Stimulated activated CD4-positive, alpha-beta T cell treated with anti-CD3 and anti-CD28 coated beads, TNF-alpha, amount 100 ng/mL, for 1 hour (primary cell): ENCODE results near the gene MRPL39.

Experiments
- DNase-seq, 3 donors: peaks; one replicate each; pipeline ENCODE4 v3.0.0-alpha.2; 2020; ENCODE audit warnings: low read depth in 3 of 3, low spot score in 1 of 3

MRPL39 gene

GRCh38 chr21:25541042-25541441 is 66.2 kb downstream of the MRPL39 start:
- DNase-seq, result no peak

GRCh38 chr21:25539606-25540005 is 67.7 kb downstream of the MRPL39 start:
- no peak for DNase-seq

DNA sequence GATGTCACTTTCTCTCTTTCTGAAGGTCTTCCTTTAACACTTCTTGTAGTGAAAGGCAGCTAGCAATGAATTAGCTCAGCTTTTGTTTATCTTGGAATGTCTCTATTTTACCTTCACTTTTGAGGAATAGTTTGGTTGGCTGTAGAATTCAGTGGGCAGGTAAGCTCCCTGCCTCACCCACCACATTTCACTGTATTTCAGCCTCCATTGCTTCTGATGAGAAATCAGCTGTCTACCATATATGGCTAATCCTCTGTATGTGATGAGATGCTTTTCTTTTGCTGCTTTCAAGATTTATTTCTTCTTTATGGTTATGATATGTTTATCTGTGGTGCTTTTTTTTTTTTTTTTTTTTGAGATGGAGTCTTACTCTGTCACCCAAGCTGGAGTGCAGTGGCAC is 70.1 kb downstream of the MRPL39 start:
- DNase-seq, result no peak

DNA sequence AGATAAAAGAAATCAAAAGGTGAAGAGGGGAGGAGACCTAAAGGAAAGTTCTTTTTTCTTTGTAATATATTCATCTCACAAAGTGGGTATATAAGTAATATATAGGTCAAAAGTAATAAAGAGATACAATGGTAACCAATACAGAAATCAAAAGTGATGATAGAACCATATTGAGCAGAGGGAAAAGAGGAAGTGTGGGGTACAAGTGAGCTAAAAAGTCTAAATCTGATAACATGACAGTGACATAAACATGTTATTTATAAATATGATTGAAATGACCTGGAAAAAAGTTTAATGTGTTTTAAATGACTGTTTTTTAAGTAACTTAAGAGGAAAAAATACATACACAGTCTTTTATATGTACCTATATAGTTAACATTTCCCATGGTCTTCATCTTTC is 70.5 kb downstream of the MRPL39 start:
- DNase-seq, result no peak

- no peak for DNase-seq
These were observed 71.4 kb downstream of the MRPL39 start for GRCh38 chr21:25535849-25536248.
